Mesenchymal stem cell (in vitro differentiated cells and primary cell): Measurements from ENCODE around the gene ALB.

ENCODE experiments used
- DNase-seq: peaks from one replicate; pipeline ENCODE4 v3.0.0-alpha.2; 2013
- H2AFZ ChIP-seq: one replicate; pipeline ENCODE4 v1.6.1; 2013; ENCODE audit warnings: low read depth, mild to moderate bottlenecking, control low read depth, inconsistent platforms, low read length, moderate library complexity
- H2AK5ac ChIP-seq: 2 replicates; pipeline ENCODE4 v1.6.1; 2013; ENCODE audit warnings: low read length, moderate library complexity, mild to moderate bottlenecking, inconsistent platforms; ENCODE audit not compliant: severe bottlenecking
- H2BK120ac ChIP-seq: one replicate; pipeline ENCODE4 v1.6.1; 2013; ENCODE audit warnings: low read depth, mild to moderate bottlenecking, inconsistent platforms, low read length, moderate library complexity
- H2BK12ac ChIP-seq, 2 experiments: one replicate each; pipeline ENCODE4 v1.6.1; 2013; ENCODE audit warnings: inconsistent platforms in 2 of 2, low read length in 2 of 2, mild to moderate bottlenecking in 2 of 2, moderate library complexity in 2 of 2, control low read depth in 1 of 2
- H2BK15ac ChIP-seq: one replicate; pipeline ENCODE4 v1.6.1; 2013; ENCODE audit warnings: mild to moderate bottlenecking, low read depth, inconsistent platforms; ENCODE audit not compliant: poor library complexity, severe bottlenecking
- H2BK5ac ChIP-seq: 2 replicates; pipeline ENCODE4 v1.6.1; 2013; ENCODE audit warnings: low read depth, mild to moderate bottlenecking, low read length, control low read depth, inconsistent platforms; ENCODE audit not compliant: poor library complexity, severe bottlenecking
- H3K14ac ChIP-seq, 2 experiments: one replicate each; pipeline ENCODE4 v1.6.1; 2013; ENCODE audit warnings: inconsistent platforms in 2 of 2, low read length in 2 of 2, control low read depth in 1 of 2, mild to moderate bottlenecking in 1 of 2, moderate library complexity in 1 of 2
- H3K18ac ChIP-seq, 2 experiments: one replicate each; pipeline ENCODE4 v1.6.1; 2013; ENCODE audit warnings: inconsistent platforms in 2 of 2, low read length in 2 of 2, control low read depth in 1 of 2, low read depth in 1 of 2, mild to moderate bottlenecking in 1 of 2
- H3K23ac ChIP-seq, 2 experiments: one replicate each; pipeline ENCODE4 v1.6.1; 2013; ENCODE audit warnings: inconsistent platforms in 2 of 2, low read length in 2 of 2, mild to moderate bottlenecking in 2 of 2, moderate library complexity in 2 of 2, control low read depth in 1 of 2
- H3K27ac ChIP-seq: 2 replicates; pipeline ENCODE4 v1.5.1; 2013; ENCODE audit warnings: mild to moderate bottlenecking, moderate library complexity, low read length, control low read depth, inconsistent platforms; ENCODE audit not compliant: poor library complexity, severe bottlenecking
- H3K27me3 ChIP-seq, 2 experiments: 2 replicates each; pipeline versions ENCODE4 v1.6.1 to v1.7.0; 2013; ENCODE audit warnings: low read length in 2 of 2, mild to moderate bottlenecking in 2 of 2, moderate library complexity in 2 of 2, control low read depth in 1 of 2, inconsistent platforms in 1 of 2; ENCODE audit not compliant: control insufficient read depth in 1 of 2, insufficient read depth in 1 of 2
- H3K36me3 ChIP-seq, 2 experiments: 2 replicates each; pipeline versions ENCODE4 v1.6.1 to v1.7.0; 2013; ENCODE audit warnings: low read length in 2 of 2, control low read depth in 1 of 2, inconsistent platforms in 1 of 2, low read depth in 1 of 2, mild to moderate bottlenecking in 1 of 2; ENCODE audit not compliant: insufficient read depth in 2 of 2, control insufficient read depth in 1 of 2
- H3K4ac ChIP-seq, 2 experiments: one replicate each; pipeline ENCODE4 v1.6.1; 2013; ENCODE audit warnings: inconsistent platforms in 2 of 2, low read length in 2 of 2, mild to moderate bottlenecking in 2 of 2, moderate library complexity in 2 of 2, control low read depth in 1 of 2, low read depth in 1 of 2
- H3K4me1 ChIP-seq: 2 replicates; pipeline ENCODE4 v1.6.1; 2013; ENCODE audit warnings: low read depth, low read length, control low read depth; ENCODE audit not compliant: control insufficient read depth, insufficient read depth
- H3K4me2 ChIP-seq: 2 replicates; pipeline ENCODE4 v1.6.1; 2013; ENCODE audit warnings: low read length, mild to moderate bottlenecking, inconsistent platforms; ENCODE audit not compliant: poor library complexity, severe bottlenecking
- H3K4me3 ChIP-seq, 2 experiments: 2 replicates each; pipeline versions ENCODE4 v1.5.1 to v1.7.0; 2013; ENCODE audit warnings: low read length in 2 of 2, mild to moderate bottlenecking in 2 of 2, control low read depth in 1 of 2, low read depth in 1 of 2; ENCODE audit not compliant: insufficient read depth in 1 of 2
- H3K79me1 ChIP-seq: replicated peaks from 2 replicates; pipeline ENCODE4 v1.6.1; 2013; ENCODE audit warnings: mild to moderate bottlenecking, control low read depth, low read length, inconsistent platforms; ENCODE audit not compliant: poor library complexity, severe bottlenecking
- H3K9ac ChIP-seq: 2 replicates; pipeline ENCODE4 v1.7.0; 2013; ENCODE audit warnings: mild to moderate bottlenecking, low read length, moderate library complexity
- H3K9me3 ChIP-seq: 2 replicates; pipeline ENCODE4 v1.7.0; 2013; ENCODE audit warnings: mild to moderate bottlenecking, low read length; ENCODE audit not compliant: control insufficient read depth
- H4K8ac ChIP-seq: one replicate; pipeline ENCODE4 v1.6.1; 2013; ENCODE audit warnings: inconsistent platforms, mild to moderate bottlenecking, low read length, moderate library complexity
- H4K91ac ChIP-seq: one replicate; pipeline ENCODE4 v1.6.1; 2013; ENCODE audit warnings: mild to moderate bottlenecking, low read length, inconsistent platforms
- WGBS: methylation state at CpG from one replicate; pipeline ENCODE4 v1.1.7; 2013; ENCODE audit warnings: mixed read lengths; 5-methylcytosine and 5-hydroxymethylcytosine counted together

The ALB gene

GRCh38 chr4:73396993-73397972 is 6.8 kb upstream of the ALB start:
- Histone ChIP-seq H3K18ac (no peak overlapping the region), H3K23ac (no peak overlapping the region), H2AK5ac (no peak overlapping the region), H2BK120ac (no peak overlapping the region), H3K27me3 (no peaks in the 10 kb centered on the region), H3K79me1 (no peaks in the 10 kb centered on the region), H3K4me2 (no peak overlapping the region), H3K9ac (no peak overlapping the region), H2BK15ac (no peak overlapping the region), H3K27ac (no peak overlapping the region), H3K36me3 (no peaks in the 10 kb centered on the region), H3K4me1 (no peaks in the 10 kb centered on the region), H3K14ac (no peak overlapping the region), H2BK5ac (no peak overlapping the region), H4K91ac (no peak overlapping the region), H2AFZ (no peak overlapping the region), H4K8ac (no peak overlapping the region), H3K4ac (no peak overlapping the region), H3K9me3 (no peaks in the 10 kb centered on the region), H3K4me3 (no peak overlapping the region), H2BK12ac (no peak overlapping the region)
- DNase-seq: no peak
- WGBS: 87% methylated on average over 5 of the region's 5 CpGs

- Histone ChIP-seq H3K27me3 (no peaks in the 10 kb centered on the region), H3K9me3 (no peaks in the 10 kb centered on the region), H2BK15ac (no peak overlapping the region), H2AK5ac (no peak overlapping the region), H3K9ac (no peak overlapping the region), H2BK5ac (no peak overlapping the region), H3K27ac (no peak overlapping the region), H2BK12ac (no peak overlapping the region), H3K4me2 (no peak overlapping the region), H3K4me3 (no peak overlapping the region), H2BK120ac (no peak overlapping the region), H3K18ac (no peak overlapping the region), H3K36me3 (no peaks in the 10 kb centered on the region), H3K14ac (no peak overlapping the region), H3K4ac (no peak overlapping the region), H2AFZ (no peak overlapping the region), H3K79me1 (no peaks in the 10 kb centered on the region), H4K91ac (no peak overlapping the region), H4K8ac (no peak overlapping the region), H3K23ac (no peak overlapping the region), H3K4me1 (no peaks in the 10 kb centered on the region)
- DNase-seq: no peak
- WGBS: 60% methylated on average over 1 of the region's 2 CpGs
Observed at GRCh38 chr4:73401412-73401811, 2.7 kb upstream of the ALB start.

- no peaks in the 10 kb centered on the region for H3K36me3 ChIP-seq
- no peak for DNase-seq
- H2AK5ac ChIP-seq: no peak overlapping the region
- no peaks in the 10 kb centered on the region for H3K27me3 ChIP-seq
- H4K8ac ChIP-seq: no peak overlapping the region
- H4K91ac ChIP-seq: no peak overlapping the region
- H3K4me1 ChIP-seq: no peaks in the 10 kb centered on the region
- WGBS: no CpG with 5 or more reads among the region's 1 CpG
- no peaks in the 10 kb centered on the region for H3K9me3 ChIP-seq
- no peak overlapping the region for H2BK15ac ChIP-seq
- H3K4me2 ChIP-seq: no peak overlapping the region
- H2BK120ac ChIP-seq: no peak overlapping the region
- no peak overlapping the region for H2BK5ac ChIP-seq
- no peaks in the 10 kb centered on the region for H3K79me1 ChIP-seq
- no peak overlapping the region for H2BK12ac ChIP-seq
- H3K4ac ChIP-seq: no peak overlapping the region
- no peak overlapping the region for H3K23ac ChIP-seq
- H3K9ac ChIP-seq: no peak overlapping the region
- no peak overlapping the region for H3K18ac ChIP-seq
- no peak overlapping the region for H2AFZ ChIP-seq
- H3K14ac ChIP-seq: no peak overlapping the region
- no peak overlapping the region for H3K27ac ChIP-seq
- no peak overlapping the region for H3K4me3 ChIP-seq
Observed at GRCh38 chr4:73404457-73404856, 370 bp downstream of the ALB start.

- no peak overlapping the region for H2BK15ac ChIP-seq
- H3K4me3 ChIP-seq: no peak overlapping the region
- no peak overlapping the region for H3K4me2 ChIP-seq
- no peak overlapping the region for H3K23ac ChIP-seq
- H2AK5ac ChIP-seq: no peak overlapping the region
- no peak overlapping the region for H3K27ac ChIP-seq
- H2BK12ac ChIP-seq: no peak overlapping the region
- H4K8ac ChIP-seq: no peak overlapping the region
- H3K4ac ChIP-seq: no peak overlapping the region
- H3K79me1 ChIP-seq: no peaks in the 10 kb centered on the region
- H3K14ac ChIP-seq: no peak overlapping the region
- DNase-seq: no peak
- H3K27me3 ChIP-seq: no peaks in the 10 kb centered on the region
- no peak overlapping the region for H4K91ac ChIP-seq
- WGBS: 100% methylated on average over 2 of the region's 2 CpGs
- no peak overlapping the region for H2BK120ac ChIP-seq
- no peaks in the 10 kb centered on the region for H3K9me3 ChIP-seq
- no peak overlapping the region for H2AFZ ChIP-seq
- no peak overlapping the region for H3K18ac ChIP-seq
- H3K36me3 ChIP-seq: no peaks in the 10 kb centered on the region
- no peak overlapping the region for H3K9ac ChIP-seq
- no peak overlapping the region for H2BK5ac ChIP-seq
- no peaks in the 10 kb centered on the region for H3K4me1 ChIP-seq
Observed at GRCh38 chr4:73405138-73405537, 1.1 kb downstream of the ALB start.
